Measurements from ENCODE around the gene UHRF1. TPM values are rescaled to one million over a fixed set of nuclear protein-coding genes. Genes with fewer than 3 reads are reported as not detected.

The UHRF1 gene
- total RNA-seq, 4 donors from 2014 or later, result 0.57 to 1.3 (median 1.0) TPM

DNA sequence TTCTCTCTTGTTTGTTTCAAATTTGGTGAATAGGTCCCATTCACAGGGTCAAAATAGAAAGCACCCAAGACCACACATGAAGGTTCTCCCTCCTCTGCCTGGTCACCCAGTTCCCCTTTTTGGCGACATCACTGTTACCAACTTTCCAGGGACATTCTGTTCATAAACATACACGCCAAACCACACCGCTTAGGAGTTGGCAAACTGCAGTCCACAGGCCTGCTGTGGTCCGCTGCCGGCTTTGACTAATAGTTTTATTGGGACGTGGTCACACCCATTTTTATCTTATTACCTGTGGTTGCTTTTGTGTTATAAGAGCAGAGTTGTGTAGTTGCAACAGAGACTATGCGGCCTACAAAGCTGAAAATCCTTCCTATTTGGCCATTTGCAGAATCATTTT, 24.2 kb downstream of the UHRF1 start:
- TF ChIP-seq, protein P1, sequence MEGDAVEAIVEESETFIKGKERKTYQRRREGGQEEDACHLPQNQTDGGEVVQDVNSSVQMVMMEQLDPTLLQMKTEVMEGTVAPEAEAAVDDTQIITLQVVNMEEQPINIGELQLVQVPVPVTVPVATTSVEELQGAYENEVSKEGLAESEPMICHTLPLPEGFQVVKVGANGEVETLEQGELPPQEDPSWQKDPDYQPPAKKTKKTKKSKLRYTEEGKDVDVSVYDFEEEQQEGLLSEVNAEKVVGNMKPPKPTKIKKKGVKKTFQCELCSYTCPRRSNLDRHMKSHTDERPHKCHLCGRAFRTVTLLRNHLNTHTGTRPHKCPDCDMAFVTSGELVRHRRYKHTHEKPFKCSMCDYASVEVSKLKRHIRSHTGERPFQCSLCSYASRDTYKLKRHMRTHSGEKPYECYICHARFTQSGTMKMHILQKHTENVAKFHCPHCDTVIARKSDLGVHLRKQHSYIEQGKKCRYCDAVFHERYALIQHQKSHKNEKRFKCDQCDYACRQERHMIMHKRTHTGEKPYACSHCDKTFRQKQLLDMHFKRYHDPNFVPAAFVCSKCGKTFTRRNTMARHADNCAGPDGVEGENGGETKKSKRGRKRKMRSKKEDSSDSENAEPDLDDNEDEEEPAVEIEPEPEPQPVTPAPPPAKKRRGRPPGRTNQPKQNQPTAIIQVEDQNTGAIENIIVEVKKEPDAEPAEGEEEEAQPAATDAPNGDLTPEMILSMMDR (IDR thresholded peaks at IDR 0.05; ENCODE audit: low read depth), result no peak

DNA sequence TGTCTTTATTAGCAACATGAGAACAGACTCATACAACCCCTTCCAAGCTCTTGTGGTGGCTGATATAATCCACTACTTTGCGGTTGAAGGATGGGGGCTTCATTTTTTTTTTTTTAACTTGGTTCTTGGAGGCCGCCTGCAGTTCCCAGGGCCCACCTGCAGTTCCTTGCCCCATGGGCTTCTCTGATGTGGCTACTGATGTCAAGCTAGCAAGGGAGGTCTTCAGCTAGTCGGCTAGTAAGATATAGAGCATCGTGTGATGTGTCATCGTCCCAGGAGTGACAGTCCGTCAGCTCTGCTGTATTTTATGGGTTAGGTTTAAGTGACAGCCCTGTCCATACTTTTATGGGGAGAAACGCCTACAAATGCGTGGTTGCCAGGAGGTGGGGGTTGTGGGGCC, 26.1 kb downstream of the UHRF1 start:
- TF ChIP-seq, protein P1 (IDR thresholded peaks at IDR 0.05; ENCODE audit: low read depth), result no peak

DNA sequence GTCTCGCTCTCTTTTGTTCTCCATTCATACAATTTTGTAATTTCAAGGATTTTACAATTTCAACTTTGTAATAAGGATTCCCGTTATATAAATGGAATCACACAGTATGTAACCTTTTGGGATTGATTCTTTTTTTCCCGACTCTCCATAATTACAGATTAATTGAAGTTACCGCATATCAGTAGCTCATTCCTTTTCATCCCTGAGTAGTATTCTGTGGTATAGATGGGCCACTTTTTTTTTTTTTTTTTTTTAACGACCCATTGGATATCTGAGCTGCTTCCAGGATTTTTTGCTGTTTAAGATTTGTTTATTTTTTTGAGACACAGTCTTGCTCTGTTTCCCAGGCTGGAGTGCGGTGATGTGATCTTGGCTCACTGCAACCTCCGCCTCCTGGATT, 27.8 kb downstream of the UHRF1 start:
- TF ChIP-seq, protein P1 (IDR thresholded peaks at IDR 0.05; ENCODE audit: low read depth), result no peak

DNA sequence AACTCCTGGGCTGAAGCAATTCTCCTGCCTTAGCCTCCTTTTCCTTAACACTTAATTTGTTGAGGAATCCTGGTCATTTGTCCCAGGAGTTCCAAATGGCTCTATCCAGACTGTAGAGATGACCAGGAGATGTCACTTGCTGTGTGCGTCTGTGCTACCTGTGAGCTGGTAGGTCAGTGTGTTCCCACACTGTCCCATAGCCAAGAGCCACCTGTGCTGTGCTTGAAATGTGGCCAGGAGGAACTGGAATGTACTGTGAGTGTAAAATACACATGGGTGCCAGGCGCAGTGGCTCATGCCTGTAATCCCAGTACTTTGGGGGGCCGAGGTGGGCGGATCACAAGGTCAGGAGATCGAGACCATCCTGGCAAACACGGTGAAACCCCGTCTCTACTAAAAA, 30.2 kb downstream of the UHRF1 start:
- TF ChIP-seq, protein P1 (IDR thresholded peaks at IDR 0.05; ENCODE audit: low read depth), result no peak

DNA sequence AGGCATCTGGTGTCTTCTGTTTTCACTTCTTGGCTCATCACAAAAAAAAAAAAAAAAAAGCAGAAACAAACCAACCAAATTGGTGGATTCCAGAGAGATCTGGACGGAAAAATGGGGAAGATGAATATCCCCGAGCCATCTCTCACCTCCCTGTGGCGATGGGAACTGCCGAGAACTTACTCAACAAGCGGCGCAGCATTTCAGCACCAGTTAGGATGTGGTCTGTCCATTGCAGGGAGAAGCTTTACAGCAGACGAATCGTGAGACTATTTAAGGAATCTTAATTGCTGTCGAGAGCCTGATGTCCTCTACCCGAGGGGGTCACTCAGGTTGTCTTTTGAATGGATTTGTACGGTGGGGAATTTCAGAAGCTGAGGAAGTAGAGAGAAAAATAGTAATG, 42.4 kb downstream of the UHRF1 start:
- TF ChIP-seq, protein P1 (IDR thresholded peaks at IDR 0.05; ENCODE audit: low read depth), result no peak

DNA sequence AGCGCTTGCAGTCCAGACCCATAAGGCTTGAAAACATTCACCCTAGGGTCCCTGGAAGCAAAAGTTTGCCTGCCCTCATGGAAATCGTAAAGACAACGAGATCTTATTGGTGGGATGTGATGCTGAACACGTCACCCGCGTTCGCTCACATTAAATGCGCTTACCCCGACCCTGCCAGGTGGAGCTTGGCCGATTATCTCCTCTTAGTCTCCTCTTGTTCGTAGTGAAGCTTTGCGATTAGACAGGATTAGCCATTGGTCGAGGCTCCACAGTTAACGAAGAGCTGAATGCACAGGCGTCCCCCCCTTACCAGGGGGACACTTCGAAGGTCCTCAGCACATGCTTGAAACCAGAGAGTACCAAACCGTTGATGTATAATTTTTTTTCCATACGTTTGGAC, 43.6 kb downstream of the UHRF1 start:
- TF ChIP-seq, protein P1 (IDR thresholded peaks at IDR 0.05; ENCODE audit: low read depth), result no peak

DNA sequence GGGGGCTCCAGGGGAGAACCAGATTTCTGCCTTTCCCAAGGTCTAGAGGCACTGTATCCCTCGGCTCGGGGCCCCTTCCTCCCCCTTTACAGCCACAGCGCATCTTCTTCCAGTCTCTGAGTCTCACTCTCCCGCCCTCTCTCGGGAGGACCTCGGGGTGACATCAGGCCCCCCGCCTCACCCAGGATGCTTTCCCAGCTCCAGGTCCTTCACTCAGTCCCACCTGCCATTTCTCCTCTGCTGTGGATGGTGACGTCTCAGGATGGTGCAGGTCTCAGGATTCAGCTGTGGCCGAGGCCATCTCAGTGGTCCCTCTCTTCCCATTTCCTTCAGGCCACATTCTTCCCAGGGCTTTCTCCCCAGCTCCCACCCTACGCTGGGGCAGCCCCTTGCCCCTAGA, 46.0 kb downstream of the UHRF1 start:
- TF ChIP-seq, protein P1 (IDR thresholded peaks at IDR 0.05; ENCODE audit: low read depth), result no peak
